Stimulated activated CD8-positive, alpha-beta memory T cell treated with anti-CD3 and anti-CD28 coated beads, Interleukin-2, amount 100 ng/mL, for 48 hours (primary cell): Measurements from ENCODE around the gene C11orf52.
"Not testable (repeated sequence)": the region's sequence is repeated elsewhere in the genome, so short reads cannot be mapped to it uniquely, and the experiment has no call there.

Source experiments
- DNase-seq, 2 donors: peaks; one replicate each; pipeline ENCODE4 v3.0.0-alpha.2; 2020; ENCODE audit warnings: low read depth in 2 of 2

The C11orf52 gene

GRCh38 chr11:111918390-111919256 lies at the start of gene C11orf52:
Gene C11orf52 (plus strand): TSS chr11:111918913. CDS start chr11:111918973, 60 bp downstream.
- DNase-seq: no peak

GRCh38 chr11:111870113-111870512 lies 48.6 kb upstream of the C11orf52 start:
- DNase-seq: no peak

- DNase-seq: no peak
Measured at GRCh38 chr11:111870522-111870885, 48.2 kb upstream of the C11orf52 start.

- DNase-seq: peak; percentile 72 to 82
Measured at GRCh38 chr11:111870886-111871692, 47.6 kb upstream of the C11orf52 start, which contains the start of gene ALG9. Gene ALG9 (minus strand): TSS chr11:111871581. CDS start chr11:111871482, 99 bp downstream.

GRCh38 chr11:111871693-111872161 lies 47.0 kb upstream of the C11orf52 start:
- no peak for DNase-seq

- no peak for DNase-seq
Measured at GRCh38 chr11:111878385-111878848, 40.3 kb upstream of the C11orf52 start.

- DNase-seq: peak; percentile 86 to 90
Measured at GRCh38 chr11:111878849-111879636, 39.7 kb upstream of the C11orf52 start, which contains the start of the genes CFAP68 and FDXACB1. Gene CFAP68 (plus strand): TSS chr11:111879541. CDS start chr11:111879561, 20 bp downstream. Gene FDXACB1 (minus strand): TSS chr11:111879165. CDS start chr11:111879132, 33 bp downstream.

GRCh38 chr11:111879637-111879960 lies 39.1 kb upstream of the C11orf52 start:
- DNase-seq: no peak

- DNase-seq: no peak
Measured at GRCh38 chr11:111882202-111882601, 36.5 kb upstream of the C11orf52 start.

- DNase-seq: not testable (repeated sequence)
Measured at GRCh38 chr11:111885053-111885452, 33.7 kb upstream of the C11orf52 start.

- no peak for DNase-seq
Measured at GRCh38 chr11:111886032-111886431, 32.7 kb upstream of the C11orf52 start.

GRCh38 chr11:111886844-111887243 lies 31.9 kb upstream of the C11orf52 start:
- DNase-seq: no peak

GRCh38 chr11:111905411-111905810 lies 13.3 kb upstream of the C11orf52 start:
- DNase-seq: no peak

- DNase-seq: no peak
Measured at GRCh38 chr11:111906680-111907079, 12.0 kb upstream of the C11orf52 start.

- DNase-seq: no peak
Measured at GRCh38 chr11:111908639-111909305, 9.9 kb upstream of the C11orf52 start.

GRCh38 chr11:111909378-111909777 lies 9.3 kb upstream of the C11orf52 start:
- DNase-seq: no peak

- no peak for DNase-seq
Measured at GRCh38 chr11:111910676-111911562, 7.8 kb upstream of the C11orf52 start.

- DNase-seq: no peak
Measured at GRCh38 chr11:111911563-111912401, 6.9 kb upstream of the C11orf52 start, which contains the start of gene CRYAB. Gene CRYAB (minus strand): TSS chr11:111911770. CDS start chr11:111911724, 46 bp downstream.

GRCh38 chr11:111912535-111912934 lies 6.2 kb upstream of the C11orf52 start, which contains the start of gene HSPB2:
Gene HSPB2 (plus strand): TSS chr11:111912734. CDS start chr11:111912830, 96 bp downstream.
- DNase-seq: no peak
